ENCODE data around the gene GPR78.

The GPR78 gene, protein sequence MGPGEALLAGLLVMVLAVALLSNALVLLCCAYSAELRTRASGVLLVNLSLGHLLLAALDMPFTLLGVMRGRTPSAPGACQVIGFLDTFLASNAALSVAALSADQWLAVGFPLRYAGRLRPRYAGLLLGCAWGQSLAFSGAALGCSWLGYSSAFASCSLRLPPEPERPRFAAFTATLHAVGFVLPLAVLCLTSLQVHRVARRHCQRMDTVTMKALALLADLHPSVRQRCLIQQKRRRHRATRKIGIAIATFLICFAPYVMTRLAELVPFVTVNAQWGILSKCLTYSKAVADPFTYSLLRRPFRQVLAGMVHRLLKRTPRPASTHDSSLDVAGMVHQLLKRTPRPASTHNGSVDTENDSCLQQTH

DNA sequence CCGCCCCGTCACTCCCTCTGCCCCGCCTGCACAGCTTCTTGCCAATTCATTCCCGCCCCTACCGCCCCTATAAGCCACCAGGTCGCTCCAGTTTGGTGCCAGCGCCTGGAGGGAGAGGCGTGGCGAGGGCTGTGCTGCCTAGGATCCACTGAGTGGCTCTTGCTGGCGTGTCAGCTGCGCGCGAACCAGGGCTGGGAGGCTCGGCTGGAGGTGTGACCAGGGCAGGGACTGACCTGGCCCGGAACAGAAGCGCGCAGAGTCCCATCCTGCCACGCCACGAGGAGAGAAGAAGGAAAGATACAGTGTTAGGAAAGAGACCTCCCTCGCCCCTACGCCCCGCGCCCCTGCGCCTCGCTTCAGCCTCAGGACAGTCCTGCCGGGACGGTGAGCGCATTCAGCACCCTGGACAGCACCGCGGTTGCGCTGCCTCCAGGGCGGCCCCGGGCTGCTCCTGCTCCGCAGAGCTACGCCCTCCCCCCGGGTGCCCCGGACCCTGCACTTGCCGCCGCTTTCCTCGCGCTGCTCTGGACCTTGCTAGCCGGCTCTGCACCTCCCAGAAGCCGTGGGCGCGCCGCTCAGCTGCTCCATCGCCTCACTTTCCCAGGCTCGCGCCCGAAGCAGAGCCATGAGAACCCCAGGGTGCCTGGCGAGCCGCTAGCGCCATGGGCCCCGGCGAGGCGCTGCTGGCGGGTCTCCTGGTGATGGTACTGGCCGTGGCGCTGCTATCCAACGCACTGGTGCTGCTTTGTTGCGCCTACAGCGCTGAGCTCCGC is at the start of gene GPR78:
Gene GPR78, plus strand, starts transcription at position 72 of the 773 bp plus-strand sequence. Its CDS starts 591 bp downstream, at position 663.
- peak; percentile 8 for DNase-seq

DNA sequence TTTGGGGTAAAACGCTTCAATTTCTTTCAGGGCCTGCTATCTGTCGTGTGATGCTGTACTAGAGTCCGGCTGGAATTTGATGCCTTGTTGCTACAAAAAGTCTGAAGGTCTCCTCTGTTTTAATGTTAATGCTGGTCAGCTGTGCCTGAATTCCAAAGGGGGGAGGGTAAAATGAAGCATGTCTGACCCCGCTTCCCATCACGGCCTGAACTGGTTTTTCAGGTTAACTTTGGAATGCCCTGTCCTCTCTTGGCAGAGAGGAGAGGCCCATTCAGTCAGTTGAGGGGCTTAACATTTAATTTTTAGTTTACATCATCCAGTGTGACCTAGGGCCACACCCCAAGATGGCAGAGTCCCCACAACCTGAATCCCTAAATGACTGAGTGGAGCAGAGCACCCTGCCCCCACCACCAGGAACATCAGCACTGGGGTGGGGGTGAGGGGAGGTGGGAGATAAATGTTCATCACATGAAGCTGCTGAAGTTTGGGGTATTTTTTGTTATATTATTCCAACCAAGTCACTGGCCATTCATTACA is 47.9 kb upstream of the GPR78 start:
- DNase-seq: no peak

DNA sequence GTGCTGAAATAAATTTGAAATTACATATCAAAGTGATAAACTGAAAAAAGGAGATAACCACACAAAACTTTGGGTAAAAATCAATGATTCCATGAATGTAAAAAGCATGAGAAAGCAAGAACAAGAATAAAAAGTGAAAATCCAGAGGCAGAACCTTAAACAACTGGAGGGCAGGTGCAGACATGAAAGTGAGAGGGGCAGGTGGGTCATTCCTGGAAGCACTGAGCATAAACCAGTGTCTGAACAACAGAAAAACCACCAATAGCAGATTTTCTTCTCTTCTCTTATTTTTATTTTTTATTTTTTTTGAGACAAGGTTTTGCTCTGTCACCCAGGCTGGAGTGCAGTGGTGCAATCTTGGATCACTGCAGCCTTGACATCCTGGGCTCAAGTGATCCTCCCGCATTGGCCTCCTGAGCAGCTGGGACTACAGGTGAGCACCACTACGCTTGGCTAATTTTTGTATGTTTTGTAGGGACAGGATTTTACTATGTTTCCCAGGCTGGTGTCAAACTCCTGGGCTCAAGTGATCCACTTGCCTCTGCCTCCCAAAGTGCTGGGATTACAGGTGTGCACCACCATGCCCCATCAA is 46.8 kb upstream of the GPR78 start:
- DNase-seq: no peak

DNA sequence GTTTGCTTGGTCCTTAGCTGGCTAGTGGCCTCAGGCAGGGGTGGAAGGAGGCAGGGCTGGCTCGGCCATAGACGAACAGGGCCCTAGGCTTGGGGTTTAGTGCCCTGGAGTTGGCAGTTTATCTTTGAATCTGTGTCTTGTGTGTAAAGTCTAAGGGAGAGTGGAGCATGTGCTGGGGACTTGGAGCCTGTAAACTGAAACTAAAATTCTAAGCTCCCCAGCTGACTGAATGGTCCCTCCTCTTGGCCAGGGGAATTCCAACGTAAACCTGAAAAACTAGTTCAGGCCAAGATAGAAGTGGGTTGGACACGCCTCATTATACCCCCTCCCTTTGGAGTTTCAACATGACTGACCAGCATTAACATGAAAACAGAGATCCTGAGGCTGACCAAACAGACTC is 46.1 kb upstream of the GPR78 start:
- peak; percentile 22 for DNase-seq

DNA sequence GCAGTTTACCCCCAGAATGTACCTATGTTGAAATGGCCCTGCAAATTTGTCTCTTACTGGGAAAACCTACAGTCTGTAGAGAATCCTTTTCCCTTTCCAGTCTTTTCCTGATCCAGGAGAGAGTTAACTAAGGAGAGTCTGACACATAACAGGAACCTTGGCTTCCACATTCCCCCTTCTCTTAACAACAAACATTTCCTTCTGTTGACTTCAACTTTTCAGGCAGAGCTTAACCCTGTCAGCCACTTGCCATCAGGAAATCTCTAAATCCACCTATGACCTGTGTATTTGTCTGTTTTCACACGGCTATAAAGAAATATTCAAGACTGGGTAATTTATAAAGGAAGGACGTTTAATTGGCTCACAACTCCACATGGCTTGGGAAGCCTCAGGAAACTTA is 45.6 kb upstream of the GPR78 start:
- no peak for DNase-seq

DNA sequence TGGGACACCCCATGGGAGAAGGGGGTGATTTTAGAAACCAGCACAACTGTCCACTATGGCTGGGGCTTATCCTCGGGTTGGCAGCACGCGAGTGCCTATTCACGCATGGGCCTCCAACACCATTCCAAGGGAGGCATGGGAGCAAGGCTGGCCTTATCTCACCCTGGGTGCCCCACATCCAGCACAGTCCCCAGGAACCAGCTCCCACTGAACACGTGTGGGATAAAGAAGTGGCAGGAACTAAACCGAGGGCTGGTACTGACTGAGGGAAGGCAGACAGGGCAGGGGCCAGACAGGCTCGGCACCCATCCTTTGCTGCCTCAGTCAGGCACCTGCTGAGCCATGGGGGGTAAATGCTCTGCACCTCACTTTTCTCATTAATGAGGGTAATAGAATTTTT is 43.7 kb upstream of the GPR78 start:
- no peak for DNase-seq

DNA sequence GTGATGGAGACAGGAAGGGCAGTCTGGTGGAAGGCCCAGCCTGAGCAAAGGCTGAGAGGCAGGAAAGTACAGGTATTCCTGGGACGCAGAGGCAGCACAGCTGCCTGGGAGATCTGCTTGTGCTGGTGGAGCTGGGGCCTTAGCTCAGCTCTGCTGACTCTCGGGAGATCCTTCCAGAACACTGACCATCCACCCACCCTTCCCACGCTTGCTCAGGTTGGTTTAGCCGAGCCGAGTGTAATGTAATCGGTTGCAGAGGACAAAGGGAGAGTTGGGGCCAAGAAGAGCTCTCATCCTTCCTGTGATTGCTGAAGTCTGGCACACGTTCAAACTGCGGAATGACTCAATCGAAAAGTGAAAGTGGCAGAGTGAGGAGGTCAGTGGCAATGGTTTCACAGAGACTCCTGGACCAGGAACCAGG is 43.1 kb upstream of the GPR78 start:
- DNase-seq: no peak

DNA sequence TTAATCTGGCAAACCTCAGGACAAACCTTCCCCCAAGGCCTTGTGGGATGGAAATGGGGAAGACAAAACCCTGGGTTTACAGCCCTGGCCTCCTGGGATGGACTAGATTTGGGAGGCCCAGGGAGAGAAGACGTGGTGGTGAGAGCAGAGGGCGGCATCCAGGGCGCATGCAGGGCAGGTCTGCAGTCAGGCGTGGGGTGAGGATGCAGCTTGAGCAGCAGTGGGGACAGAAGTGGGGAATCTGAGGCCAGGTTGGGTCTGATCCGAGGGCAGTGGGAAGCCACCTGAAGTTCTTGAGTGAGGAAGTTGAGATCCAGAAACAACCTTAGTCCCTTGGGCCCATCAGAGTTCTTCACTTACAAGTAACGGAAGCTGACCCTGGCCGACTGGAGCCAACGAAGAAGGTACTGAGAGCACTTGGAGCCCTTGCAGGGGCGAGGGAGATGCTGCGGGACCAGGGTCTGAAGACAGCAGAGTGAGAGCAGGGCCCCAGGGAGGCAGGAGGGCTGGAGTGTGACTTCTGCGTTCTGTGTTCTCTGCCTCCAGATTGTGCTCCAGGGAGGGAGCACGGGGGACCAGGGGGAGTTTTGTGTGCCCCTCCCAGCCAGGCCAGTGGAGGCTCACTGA is 42.0 kb upstream of the GPR78 start:
- DNase-seq: no peak

DNA sequence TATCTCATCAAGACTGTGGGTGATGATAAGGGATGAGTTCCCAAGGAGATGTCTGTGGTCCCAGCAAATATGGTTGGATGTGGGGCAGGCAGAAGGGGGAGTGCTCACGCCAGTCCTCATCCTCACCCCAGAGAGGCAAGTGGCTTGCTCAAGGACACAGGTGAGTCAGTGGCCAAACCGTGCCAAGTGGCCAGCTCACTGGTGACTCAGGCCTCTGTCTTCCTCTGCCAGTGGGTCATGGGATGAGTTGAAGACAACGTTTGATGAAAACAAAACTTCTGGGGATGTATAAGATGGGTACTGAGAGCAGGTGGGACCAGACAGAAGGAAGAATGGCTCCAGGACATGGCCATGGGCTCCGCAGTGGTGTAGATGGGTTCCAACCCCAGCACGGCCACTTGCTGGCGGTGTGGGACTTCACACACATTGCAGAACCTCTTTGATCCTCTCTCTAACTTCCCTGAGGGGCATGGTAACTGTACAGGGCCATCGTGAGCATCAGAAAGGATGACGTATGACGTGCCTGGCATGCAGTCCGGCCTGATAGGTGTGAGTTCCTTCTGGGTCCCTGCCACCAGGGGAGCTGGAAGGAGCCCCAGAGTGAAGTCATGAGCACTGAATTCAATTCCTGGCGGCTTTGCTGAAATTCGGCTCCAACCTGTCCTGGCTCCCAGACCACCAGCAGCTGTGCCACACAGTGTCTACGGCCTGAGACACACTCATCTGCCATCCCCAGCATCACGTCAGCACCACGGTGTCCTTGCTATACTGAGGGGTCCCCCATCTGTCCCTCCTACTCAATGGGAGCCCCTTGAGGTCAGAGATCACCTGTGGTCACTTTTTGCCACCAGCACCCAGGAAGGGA is 41.3 kb upstream of the GPR78 start:
- no peak for DNase-seq

DNA sequence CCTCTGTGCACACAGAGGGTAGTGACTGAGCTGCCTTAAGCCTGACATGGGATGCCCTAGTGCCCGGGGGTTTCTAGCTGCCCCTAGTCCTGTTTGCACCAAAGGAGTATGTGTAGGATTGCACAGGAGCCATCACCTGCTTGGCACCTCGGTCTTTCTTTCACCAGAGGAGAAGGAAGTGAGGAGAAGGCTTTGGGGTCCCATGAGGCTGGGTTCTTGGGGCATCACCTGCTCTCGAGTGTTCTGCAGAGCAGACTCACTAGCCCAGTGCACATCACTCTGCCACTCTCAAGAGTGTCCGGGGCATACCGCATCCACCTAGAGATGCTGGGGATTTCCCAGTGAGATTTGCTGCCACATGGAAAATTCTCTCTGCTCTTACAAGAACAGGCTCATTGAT is 40.5 kb upstream of the GPR78 start:
- DNase-seq: no peak

DNA sequence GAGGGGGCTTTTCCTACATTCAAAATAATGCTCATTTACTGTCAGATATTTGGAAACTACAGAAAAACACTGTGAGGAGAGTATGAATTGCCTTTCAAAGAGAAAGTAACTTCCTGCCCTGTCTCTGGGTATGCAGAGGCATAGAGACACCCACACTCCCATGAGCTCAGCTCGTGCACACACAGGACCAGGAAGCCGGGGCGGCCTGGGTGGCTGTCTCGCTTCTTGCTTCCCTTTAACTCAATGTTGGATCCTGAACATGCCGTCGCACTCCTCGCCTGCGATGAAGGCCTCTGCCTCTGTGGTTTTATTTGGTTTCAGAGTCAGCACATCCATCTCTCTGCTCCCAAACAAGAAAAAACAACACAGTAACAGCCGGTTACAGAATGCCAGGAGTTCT is 40.1 kb upstream of the GPR78 start:
- DNase-seq: no peak

DNA sequence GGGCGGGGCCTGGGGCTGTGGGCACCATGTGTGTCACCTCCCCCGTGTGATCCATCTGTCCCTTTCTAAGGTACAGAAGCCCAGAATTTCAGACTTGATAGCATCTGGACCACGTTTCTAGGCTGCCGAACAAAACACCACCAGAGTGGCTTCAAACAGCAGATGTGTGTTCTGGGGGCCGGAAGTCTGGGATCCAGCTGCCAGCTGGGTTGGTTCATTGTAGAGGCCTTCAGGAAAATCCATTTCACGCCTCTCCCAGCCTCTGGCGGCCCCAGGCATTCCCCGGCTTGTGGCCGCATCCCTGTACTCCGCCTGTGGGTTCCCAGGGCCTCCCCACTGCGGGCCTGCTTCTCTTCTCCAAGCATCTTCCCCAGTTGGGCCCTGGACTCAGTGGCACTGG is 39.6 kb upstream of the GPR78 start:
- DNase-seq: no peak

DNA sequence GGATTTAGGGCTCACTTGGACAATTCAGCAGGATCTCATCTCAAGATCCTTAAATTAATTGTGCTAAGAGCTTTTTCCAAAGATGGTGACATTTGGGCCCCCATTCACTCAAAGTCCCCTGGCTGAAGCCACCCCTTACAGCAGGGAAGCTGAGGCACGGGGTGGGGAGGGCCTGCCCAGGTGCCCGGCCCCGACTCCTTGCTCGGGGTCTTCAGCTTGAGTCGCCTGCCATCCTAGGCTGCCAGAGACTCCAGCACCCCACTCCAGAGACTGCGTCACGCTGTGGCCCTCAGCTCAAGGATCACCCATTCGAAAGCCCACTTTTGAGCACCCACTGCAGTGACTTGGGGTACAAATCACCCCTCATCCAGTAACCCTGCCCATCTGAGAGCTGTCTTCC is 39.2 kb upstream of the GPR78 start:
- no peak for DNase-seq

DNA sequence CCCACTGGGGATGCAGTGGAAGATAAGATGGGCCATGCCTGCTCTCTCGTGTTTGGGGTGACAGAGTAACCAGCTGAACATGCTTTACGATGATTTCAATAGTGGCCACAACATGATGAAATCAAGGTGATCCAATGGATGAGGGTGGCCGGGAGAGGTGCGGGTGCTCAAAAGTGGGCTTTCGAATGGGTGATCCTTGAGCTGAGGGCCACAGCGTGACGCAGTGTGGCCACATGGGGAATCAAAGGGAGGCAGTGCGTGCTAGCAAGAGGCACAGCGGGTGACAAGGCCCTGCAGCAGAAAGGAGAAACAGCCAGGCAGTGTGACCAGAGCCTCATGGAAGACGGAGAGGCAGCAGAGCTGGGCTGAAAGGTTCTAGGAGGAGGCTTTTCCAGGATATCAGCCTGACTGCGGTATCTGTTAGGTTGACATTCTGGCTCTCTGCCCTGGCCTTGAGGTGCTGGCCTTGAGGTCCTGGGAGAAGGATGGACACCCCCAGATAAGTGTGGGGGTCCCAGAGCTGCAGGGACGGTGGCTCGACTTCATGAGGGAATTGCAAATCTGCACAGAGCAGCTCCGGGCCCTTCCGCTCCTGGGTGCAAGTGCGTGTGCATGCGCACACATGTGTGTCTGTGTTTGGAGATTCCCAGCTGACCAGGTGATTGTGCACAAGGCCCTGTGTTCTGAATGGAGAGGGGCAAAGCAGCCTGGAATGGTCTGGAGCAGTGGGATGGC is 38.0 kb upstream of the GPR78 start:
- DNase-seq: no peak

DNA sequence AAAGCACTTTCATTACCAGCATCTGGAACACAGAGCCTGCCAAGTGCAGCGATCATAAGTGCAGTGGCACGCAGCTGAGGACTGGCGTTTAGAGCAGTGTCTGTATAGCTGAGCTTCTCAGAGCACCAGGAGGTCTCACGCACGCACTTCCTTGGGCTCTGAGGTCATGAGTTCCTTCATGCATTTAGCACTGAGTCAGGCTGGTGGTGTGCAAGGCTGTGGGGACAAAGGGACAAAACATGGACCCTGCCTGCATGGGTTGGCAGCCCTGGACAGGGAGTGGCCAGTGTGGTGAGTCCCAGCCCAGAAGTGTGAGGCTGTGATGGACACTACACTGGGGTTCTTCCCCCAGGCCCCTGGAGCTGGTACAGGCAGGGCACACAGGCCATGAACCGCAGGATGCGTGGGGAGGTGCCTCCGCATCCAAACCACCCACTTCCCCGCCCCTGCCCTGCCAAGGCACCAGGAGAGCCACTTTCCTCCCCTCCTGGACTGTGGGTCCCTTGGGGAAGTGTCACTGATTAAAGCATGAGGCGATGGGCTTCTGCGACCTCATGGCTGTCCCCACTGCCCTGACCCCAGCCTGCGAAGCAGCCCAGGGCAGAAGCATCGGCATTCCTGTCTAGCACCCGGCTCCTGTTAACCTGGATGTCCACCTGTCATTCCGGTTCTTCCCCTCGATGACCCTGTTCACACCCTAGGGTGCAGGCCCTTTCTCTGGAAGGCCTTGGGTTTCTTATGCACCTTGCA is 37.2 kb upstream of the GPR78 start:
- DNase-seq: no peak

DNA sequence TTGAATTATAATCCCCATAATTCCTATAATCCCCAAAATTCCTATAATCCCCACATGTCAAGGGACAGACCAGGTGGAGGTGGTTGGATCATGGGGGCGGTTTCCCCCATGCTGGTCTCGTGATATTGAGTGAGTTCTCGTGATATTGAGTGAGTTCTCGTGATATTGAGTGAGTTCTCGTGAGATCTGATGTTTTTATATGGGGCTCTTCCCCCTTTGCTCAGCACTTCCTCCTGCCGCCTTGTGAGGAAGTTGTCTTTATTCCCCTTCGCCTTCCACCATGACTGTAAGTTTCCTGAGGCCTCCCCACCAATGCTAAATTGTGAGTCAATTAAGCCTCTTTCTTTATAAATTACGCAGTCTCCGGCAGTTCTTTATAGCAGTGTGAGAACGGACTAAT is 36.6 kb upstream of the GPR78 start:
- no peak for DNase-seq

DNA sequence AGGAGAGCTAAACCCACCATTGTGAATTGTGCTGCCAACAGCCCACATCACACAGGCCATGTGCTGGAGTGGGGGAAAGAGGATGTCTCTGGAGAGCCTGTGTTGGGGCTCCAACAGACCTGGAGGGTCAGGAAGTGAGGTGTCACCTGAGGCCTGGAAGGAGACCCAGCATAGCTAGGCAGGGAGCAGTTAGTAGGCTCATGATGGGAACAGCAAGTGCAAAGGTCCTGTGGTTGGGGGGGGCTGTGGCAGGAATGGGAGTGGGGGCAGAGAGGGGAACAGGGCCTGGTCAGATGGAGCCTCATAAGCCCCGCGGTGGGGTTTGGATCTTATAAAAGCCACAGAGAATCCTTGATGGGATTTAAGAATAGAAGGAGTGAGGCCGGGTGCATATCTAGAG is 35.9 kb upstream of the GPR78 start:
- no peak for DNase-seq

DNA sequence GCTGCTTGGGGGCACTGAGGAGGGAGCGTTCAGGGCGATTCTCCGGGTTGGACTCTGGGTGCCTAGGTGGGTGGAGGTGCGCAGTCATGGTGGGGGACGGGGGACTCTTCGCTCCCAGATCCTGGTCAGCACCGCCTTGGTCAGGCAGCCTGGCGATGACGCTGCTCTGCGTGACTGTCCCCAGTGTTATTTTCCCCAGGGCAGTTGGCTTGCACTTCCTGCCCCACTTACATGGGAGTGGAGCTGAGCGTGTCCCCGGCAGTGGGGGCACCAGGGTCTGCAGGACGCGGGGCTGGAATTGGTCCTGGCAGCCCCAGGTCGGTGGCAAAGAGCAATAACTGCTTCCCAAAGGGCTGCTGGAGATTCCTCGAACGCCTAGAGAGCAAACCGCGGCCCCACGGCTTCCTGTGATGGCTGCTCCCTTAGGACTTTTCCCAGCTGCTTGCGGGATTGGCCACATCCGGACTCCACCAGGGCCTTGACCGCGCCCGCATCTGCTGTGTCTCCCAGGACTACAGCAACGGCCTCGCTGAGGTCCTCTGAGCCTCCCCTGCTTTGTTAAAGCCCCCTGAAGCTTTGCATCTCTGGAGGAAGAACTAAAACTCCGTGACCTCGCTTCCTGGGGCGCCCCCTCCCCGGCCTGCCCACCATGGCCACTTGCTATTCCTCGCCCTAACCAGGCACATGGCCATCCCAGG is 35.3 kb upstream of the GPR78 start:
- DNase-seq: no peak

DNA sequence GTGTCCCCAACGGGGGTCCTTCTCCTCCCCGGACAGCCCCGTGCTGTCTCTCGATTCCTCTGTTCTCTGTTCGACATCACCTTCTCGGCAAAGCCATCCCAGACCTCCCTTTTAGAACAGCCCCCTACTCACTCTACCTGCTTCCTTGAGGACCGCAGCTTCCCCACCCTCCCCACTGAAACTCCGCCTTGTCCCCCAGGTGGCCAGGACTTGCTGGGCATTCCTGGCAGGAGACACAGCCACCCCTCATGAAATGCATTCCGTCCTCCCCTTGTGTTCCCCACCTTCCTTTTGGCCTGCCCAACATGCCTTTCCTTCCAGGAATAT is 34.8 kb upstream of the GPR78 start:
- no peak for DNase-seq

DNA sequence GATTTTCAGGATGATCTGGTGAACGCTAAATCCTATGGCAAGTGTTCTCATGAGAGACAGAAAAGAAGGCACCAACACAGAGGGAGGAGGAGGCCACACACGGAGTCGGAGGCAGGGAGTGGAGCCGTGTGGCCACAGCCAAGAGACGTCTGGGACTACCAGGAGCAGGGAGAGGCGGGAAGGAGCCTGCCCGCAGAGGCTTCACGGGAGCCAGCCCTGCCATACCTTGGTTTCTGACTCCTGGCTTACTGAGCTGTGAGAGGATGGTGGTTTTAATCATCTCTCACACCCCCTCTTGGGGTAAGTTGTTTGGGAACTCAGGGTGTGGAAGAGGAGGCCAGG is 33.5 kb upstream of the GPR78 start:
- DNase-seq: no peak
